Ovary (tissue), 3 donors: ENCODE measurements around the gene CMA1.

ENCODE experiments used
- EP300 ChIP-seq: sonication (generic); formaldehyde crosslinking; IDR thresholded peaks from one replicate; pipeline ENCODE4 v1.6.1; 2017; ENCODE audit warnings: antibody characterized with exemption
- TF ChIP-seq, protein P1 (sequence below), 3 donors: fragments of 450-650 bp in 2 of 3; fragments of 200-600 bp in 1 of 3; IDR thresholded peaks; one replicate each; pipeline versions ENCODE4 v1.5.1 to v1.8.0; 2016 to 2022; ENCODE audit warnings: antibody characterized with exemption in 3 of 3, mild to moderate bottlenecking in 1 of 3
- donor health status: DM: no; HTN: no; CAD: no.

DNA sequence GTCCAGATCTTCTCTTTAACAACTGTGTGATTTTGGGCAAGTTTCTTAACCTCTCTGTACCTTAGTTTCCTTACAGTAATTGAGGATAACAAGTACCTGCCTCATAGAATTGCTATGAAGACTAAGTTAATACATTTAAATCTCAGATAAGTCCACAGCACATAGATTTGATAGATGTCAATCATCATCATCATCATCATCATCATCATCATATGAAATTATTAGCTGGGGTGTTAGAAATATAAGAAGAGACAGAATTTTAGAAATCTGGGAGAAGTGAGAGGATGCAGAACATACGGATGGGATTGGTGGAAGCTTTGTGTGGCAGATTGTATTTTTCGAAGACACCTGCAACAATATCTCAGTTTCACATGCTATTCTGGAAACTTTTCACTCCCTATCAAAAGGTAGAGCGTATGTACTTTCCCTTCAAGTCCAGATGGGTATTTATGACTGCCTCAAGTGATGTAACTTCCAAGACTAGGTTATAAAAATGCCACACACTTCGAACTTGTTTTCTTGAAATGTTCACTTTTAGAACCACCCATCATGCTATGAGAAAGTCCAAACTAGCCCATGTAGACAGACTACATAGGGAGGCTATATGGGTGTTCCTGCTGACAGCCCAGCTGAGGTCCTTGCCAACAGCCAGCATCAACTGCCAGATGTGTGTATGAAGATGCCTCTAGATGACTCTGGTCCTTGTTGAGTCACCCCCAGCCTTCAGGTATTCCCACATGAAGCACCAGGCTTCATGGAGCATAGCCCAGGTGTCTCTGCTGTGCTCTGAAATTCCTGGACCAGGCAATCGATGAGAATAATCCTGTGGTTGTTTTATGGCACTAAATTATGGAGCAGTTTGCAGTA, 44.8 kb downstream of the CMA1 start:
- TF ChIP-seq, protein P1, sequence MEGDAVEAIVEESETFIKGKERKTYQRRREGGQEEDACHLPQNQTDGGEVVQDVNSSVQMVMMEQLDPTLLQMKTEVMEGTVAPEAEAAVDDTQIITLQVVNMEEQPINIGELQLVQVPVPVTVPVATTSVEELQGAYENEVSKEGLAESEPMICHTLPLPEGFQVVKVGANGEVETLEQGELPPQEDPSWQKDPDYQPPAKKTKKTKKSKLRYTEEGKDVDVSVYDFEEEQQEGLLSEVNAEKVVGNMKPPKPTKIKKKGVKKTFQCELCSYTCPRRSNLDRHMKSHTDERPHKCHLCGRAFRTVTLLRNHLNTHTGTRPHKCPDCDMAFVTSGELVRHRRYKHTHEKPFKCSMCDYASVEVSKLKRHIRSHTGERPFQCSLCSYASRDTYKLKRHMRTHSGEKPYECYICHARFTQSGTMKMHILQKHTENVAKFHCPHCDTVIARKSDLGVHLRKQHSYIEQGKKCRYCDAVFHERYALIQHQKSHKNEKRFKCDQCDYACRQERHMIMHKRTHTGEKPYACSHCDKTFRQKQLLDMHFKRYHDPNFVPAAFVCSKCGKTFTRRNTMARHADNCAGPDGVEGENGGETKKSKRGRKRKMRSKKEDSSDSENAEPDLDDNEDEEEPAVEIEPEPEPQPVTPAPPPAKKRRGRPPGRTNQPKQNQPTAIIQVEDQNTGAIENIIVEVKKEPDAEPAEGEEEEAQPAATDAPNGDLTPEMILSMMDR (IDR thresholded peaks at IDR 0.05): no peak
- TF ChIP-seq EP300: no peak
